Amniotic epithelial cell (primary cell): ENCODE results near the gene SMTNL2.
"Not testable (repeated sequence)": the region's sequence is repeated elsewhere in the genome, so short reads cannot be mapped to it uniquely, and the experiment has no call there.

ENCODE experiments used
- DNase-seq: peaks from one replicate; pipeline ENCODE4 v3.0.0-alpha.2; 2010; ENCODE audit warnings: low read depth

The SMTNL2 gene

DNA sequence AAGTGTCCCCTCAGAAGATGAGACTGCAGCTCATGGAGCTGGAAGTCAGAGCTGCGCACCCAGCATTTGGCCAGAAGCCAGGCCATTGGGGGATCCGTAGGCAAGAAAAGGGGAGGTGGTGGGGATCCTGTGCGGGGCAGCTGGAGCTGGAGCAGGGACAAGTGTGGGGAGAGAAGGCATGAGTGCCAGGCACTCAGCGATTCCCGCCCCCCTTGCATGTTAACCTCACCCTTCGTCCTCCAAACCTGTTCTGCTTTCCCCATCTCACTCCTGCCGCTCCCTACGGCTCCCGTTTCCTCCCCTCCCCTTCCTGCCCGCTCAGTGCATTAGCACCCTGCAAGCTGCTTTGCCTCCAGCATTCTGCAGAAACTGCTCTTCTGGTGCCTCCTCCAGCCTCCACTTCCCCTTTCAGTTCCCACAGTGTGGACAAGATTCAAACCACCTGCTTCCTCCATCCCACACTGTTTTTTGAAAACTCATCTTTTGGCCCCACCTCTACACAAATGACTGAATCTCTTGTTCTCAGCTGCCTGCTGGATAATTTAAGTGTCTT is 51.6 kb downstream of the SMTNL2 start:
- no peak for DNase-seq

DNA sequence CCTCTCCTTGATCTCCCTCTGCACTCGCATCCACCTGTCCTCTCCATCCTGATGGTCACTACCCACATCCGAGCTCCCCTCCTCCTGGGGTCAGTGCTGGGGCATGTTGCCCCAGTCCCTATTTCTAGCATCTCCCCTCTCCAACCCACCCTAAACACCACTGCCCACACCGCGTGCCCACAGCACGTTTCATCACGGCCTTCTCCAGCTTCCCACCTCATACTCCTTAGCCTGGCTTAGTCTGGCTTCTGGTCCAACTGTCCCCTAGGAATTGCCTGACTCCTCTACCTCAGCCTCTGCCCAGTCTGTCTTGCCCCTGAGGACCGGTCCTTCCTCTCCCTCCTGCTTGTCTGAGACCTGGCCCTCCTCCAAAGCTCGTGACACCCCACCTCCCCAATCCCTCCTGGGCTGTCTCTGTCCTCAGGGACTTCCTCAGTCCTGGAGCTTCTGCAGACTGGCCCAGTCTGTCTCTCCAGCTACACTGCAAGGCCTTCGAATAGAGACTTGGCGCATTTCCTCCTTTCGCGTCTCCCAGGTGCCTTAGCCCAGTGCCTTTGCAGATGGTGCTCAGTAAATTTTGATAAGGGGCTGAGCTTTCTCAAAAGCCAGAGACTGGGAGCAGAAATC is 52.3 kb downstream of the SMTNL2 start:
- DNase-seq: no peak

DNA sequence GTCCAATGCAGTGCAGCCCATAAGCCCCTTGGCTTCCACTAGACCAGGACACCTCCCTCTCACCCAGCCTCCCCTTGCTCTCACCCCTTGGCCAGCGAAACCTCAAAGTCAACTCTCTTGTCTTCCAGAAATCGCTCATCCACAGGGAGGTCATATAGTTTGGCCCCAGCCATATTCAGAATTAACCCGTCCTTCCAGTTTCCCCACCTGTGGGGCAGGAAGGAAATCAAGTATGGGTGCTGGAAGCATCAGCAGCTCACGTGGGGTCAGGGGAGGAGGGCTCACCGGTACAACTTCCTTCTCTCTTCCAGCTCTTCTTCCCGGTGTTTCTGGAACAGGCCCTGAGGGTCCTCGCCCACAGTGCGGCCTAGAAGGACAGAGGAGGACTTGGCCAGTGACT is 54.4 kb downstream of the SMTNL2 start:
- not testable (repeated sequence) for DNase-seq

DNA sequence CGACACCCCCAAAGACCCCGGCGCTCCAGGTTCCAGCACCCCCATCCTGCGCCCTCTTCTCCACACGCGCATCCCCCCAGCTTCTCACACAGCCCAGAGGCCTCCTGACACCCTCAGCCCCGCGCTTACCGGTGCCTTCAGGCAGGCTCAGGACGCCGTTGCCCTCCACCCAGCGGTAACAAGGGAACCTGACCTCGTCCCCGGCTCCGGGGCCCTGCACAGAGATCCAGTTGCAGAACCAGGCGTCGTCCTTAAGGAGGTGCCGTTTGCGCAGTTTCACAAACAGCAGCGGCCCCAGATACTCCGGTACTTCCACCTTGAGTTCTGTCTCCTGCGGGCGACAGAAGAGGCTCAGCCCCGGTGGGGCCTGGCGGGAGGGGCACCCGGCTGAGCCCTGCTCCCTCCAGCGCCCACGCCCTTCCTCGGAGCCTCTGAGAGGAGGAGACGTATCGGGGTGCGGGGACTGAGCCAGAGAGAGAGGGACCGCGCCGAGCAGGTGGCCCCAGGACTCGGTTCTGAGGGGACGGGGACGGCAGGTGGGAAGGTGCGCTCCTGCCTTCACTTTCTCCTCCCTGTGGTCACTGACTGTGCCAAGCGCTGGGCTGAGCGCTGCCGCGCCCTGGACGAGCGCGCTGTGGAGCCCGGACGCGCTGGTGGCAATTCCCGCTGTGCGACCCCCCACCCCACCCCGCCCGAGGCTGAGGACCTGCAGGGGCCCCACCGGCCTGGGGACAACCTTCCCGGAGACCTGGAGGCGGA is 55.2 kb downstream of the SMTNL2 start:
- DNase-seq: peak; percentile 64

DNA sequence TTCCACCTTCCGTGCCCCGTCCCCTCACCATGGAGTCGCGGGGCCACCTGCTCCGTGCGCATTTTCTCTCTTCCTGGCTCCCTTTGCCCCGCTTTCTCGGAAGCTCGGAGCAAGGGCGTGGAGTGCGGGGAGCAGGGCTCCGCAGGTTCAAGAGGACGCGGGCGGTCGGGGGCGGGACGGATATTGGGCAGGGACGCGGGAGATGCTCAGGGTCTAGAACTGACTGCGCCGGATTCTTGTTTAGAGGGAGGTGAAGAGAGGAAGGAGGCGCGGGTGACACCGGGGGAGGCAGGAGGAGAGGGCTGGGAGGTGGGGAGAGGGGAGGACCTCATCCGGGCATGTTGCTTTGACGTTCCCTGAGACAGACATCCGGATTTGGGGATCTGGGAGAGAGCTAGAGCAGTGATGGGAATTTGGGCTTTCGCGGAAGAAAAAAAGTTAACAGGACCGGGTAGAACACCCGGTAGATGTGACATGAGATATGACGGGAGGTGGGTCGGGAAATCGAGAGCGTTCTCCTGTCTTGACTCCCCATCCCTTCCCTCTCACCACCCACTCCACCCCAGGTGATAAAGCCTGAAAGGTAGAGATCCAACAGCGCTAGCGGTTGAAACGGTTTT is 56.4 kb downstream of the SMTNL2 start:
- not testable (repeated sequence) for DNase-seq

DNA sequence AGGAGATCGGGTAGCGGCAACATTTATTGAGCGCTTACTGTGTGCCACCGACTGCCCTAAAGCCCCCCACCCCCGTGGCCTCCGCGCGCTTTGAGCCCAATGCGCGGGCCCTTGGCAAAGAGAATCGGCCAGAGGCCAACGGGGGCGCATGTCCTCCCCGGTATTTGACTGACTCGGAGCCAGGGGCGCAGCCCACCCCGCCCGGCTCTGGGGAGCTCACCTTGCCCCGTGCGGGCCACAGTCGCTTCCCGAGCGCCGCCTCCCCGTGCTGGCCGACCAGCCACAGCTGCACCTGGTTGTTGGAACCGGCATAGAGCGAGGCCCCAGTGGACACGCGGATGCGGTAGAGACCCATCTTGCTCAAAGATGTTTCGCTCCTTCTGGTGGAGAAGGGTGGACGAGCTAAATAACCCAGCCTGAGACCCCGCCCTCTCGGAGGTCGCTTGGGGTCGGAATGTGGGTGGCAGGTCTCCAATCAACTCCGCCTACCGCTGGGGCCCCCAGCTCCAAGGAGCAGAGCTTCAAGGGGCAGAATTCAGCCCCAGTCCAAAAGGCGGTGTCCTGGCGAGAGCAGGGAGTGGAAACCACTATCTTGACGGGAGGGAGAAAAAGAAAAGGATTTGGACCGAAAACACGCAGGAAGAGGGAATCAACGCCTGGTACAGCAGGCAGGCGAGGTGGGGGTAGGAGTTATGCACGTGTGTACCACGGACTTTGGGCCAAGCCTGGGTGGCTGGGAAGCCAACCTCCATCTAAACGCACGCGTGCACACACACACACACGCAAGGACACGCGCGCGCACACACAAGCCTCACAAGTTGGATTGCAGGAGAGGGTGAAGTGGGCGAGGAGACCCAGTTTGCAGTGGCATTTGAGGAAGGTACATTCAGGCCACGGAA is 57.2 kb downstream of the SMTNL2 start, which contains the start of gene ALOX15:
Gene ALOX15, minus strand, starts transcription at position 382 of the 899 bp plus-strand sequence. Its CDS starts 27 bp downstream, at position 355.
- DNase-seq: peak; percentile 22

DNA sequence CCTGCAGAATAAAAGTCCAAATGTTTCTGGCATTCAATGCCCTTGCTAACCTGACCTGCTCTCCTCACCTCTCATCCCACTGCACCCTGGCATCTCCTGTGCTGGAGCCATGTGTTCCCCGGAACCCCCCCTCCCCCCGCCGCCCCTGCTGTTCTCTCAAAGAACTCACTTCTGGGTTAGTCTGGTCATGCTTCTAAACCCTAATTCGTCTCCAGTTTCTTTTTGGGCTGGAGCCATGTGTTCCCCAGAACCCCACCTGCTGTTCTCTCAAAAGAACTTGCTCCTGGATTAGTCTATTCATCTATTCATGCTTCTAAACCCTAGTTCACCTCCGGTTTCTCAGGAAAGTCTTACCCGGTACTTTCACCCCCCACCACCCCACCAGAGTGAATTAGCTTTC is 58.0 kb downstream of the SMTNL2 start:
- DNase-seq: no peak

DNA sequence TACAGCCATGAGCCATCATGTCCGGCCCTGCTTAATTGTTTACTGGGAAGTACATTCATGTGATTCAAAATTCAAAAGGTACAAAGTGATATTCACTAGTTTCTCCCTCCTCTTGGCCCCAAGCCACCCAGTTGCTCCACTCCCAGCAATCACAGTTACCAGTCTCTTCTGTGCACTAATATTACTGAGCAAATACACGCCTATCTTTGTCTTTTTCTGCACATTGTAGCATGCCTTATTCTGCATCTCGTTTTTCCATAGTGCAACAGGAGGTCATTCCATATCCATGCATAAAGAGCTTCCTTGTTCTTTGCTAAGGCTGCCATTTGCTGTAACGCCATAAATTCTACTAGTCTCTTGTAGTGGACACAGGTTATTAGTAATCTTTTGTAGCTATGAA is 59.3 kb downstream of the SMTNL2 start:
- no peak for DNase-seq

DNA sequence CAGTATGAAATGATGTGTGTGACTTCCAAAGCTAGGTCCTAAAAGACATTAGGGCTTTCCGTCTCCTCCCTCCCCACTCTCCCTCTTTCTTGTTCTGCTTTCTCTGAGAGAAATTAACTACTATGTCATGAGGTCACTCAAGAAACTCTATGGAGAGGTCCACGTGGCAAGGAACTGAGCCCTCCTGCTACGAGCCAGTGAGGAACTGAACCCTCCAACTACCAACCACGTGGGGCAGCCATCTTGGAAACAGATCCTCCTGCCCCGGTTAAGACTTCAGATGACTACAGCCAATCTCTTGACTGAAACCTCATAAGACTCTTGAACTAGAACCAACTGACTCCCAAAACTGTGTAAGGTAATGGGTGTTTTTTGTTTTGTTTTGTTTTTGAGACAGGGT is 61.3 kb downstream of the SMTNL2 start:
- DNase-seq: no peak

DNA sequence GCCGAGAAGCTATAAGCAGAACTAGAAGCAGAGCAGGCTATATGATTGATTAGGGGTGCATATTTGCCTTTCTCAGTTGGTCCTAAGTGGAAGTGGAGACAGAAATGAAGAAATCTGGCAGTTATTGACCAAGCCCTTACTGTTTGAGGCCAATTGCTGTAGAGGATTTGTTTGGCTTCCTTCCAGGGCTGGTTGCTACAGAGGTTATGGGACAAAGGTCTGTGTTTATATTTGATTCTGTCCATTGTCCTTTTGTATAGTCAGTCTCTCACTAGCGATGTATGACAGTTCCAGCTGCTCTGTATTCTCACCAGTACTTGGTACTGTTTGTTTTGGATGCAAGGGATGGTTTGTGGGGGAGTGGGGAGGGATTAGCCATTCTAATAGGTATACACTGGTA is 64.4 kb downstream of the SMTNL2 start:
- DNase-seq: no peak

DNA sequence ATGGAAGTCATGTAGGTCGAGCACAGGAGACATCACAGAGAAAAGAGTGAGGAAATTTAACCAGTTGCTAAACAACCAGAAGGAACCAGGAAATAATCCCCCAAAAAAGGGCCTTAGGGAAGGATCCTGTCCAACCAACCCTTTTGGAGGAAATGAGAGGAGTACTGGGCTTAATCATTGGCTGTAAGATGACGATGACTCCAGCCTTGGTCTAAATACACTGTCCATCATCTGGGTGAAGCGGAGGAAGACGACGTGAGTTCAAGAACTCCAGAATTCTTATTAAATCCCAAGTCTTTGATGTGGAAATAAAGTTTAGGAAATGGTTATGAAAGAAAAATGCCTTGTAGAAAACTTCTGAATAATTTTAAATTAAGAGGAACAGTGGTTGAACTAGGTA is 68.7 kb downstream of the SMTNL2 start:
- peak; percentile 72 for DNase-seq

DNA sequence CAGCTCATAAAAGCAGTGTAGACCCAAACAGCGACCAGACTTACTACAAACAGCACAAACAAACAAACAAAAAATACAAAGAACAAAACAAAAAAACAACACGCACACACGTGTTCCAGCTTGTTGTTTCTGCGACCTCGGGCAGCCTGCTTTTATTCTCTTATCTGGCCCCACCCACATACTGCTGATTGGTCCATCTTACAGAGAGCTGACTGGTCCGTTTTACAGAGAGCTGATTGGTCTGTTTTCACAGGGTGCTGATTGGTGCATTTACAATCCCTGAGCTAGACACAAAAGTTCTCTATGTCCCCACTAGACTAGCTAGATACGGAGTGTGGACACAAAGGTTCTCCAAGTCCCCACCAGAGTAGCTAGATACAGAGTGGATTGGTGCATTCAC is 71.6 kb downstream of the SMTNL2 start:
- not testable (repeated sequence) for DNase-seq

DNA sequence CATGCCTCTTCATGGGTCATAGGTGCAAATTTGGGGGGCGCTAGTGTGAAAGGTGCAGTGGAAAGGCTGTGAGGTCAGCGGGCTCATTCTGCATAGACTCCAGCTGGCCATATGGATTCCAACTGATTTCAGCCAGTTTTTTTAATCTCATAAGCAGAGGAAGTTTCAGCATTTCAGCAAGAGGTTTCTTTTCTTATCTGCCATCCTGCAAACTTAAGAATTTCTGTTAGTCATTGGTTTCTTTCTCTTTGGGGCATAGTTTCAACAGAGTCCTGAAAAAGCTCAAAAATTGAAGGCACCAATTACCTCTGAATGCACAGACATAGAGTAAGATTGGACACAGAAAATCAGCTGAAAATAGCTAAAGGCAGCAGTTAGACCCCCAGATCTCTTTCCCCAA is 73.3 kb downstream of the SMTNL2 start:
- DNase-seq: peak; percentile 87
